ENCODE measurements around the gene MFAP2.

MFAP2 gene

DNA sequence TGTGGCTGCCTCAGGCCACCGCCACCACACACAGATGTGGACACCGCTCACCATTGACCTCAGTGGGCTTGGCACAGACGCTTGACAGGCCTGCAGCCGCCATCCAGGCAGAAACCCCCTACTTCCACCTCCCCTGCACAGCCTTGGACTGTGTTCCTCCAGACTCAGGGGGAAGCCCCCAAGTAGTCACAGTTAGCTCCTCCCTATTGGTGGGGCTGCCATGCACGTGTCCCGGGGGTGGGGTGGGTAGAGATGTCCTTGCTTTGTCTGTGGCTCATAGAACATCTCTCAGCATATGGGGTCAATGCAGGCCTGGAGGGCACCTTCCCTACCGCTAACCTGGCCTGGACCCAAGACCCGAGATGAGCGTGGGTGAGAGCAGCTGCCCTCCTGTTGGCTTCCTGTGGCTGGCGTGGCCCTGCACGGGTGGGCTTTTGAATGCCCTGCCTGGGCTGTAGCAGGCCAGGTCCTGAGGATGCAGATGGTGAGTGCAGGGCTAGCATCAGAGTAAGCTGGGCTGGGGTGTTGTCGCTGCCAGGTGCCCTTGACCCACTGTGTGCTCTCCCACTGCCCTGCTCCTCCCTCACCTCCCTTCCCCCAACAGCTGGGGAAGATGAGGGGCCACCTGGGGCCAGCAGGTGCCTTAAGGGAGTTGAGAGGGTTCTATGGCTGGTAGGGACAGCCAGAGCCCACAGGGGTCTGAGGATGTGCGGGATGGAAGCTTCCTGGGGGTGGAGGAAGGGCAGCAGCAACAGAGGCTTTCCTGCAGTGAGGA is 52.5 kb downstream of the MFAP2 start:
- Mint-ChIP-seq H3K27me3 (no peaks in the 10 kb centered on the region), H3K4me1 (peaks cover 15% of the 10 kb centered on the region), H3K4me3 (no peak overlapping the region), H3K36me3 (peaks cover 6% of the 10 kb centered on the region), H3K9me3 (no peaks in the 10 kb centered on the region), H3K27ac (no peak overlapping the region)
- peak; percentile 49 for ATAC-seq (ENCODE audit: low read depth)
- DNase-seq (ENCODE audit: low spot score in 2 of 2): no peak

DNA sequence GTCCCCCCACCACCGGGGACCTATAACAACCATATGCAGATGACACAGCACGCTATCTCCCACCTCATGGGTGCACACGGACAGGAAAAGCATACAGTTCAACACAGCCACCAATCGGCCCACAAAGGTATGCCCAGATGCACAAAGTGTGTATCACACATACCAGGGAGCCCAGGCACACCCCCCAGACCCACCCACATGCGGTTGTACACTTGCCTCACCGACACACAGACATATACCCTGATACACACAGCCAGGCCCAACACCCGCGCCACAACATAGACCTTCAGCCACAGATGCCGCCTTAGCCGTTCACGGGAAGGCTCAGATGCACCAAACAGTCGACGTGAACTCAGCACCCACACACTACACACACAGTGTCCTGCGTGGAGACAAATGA is 53.2 kb downstream of the MFAP2 start:
- Mint-ChIP-seq H3K36me3 (peaks cover 4% of the 10 kb centered on the region), H3K27me3 (no peaks in the 10 kb centered on the region), H3K4me1 (peaks cover 15% of the 10 kb centered on the region), H3K9me3 (no peaks in the 10 kb centered on the region), H3K27ac (no peak overlapping the region), H3K4me3 (no peak overlapping the region)
- DNase-seq (ENCODE audit: low spot score in 2 of 2): no peak
- ATAC-seq (ENCODE audit: low read depth): no peak

GRCh38 chr1:16926491-16927073 is 53.8 kb downstream of the MFAP2 start:
- no peak overlapping the region for H3K4me3 Mint-ChIP-seq
- no peak overlapping the region for H3K27ac Mint-ChIP-seq
- DNase-seq (ENCODE audit: low spot score in 2 of 2) (no peak), ATAC-seq (ENCODE audit: low read depth) (no peak)
- peaks cover 19% of the 10 kb centered on the region for H3K4me1 Mint-ChIP-seq
- H3K9me3 Mint-ChIP-seq: no peaks in the 10 kb centered on the region
- peaks cover 3% of the 10 kb centered on the region for H3K36me3 Mint-ChIP-seq
- H3K27me3 Mint-ChIP-seq: no peaks in the 10 kb centered on the region

- H3K4me3 Mint-ChIP-seq: no peak overlapping the region
- no peak for DNase-seq (ENCODE audit: low spot score in 2 of 2)
- peaks cover 23% of the 10 kb centered on the region for H3K4me1 Mint-ChIP-seq
- H3K27ac Mint-ChIP-seq: no peak overlapping the region
- H3K27me3 Mint-ChIP-seq: no peaks in the 10 kb centered on the region
- H3K9me3 Mint-ChIP-seq: no peaks in the 10 kb centered on the region
- H3K36me3 Mint-ChIP-seq: peaks cover 2% of the 10 kb centered on the region
- ATAC-seq (ENCODE audit: low read depth): no peak
Observed at GRCh38 chr1:16925635-16926490, 54.6 kb downstream of the MFAP2 start.

- Mint-ChIP-seq H3K4me1 (peaks cover 23% of the 10 kb centered on the region), H3K27ac (no peak overlapping the region), H3K4me3 (no peak overlapping the region), H3K36me3 (no peaks in the 10 kb centered on the region), H3K9me3 (no peaks in the 10 kb centered on the region), H3K27me3 (no peaks in the 10 kb centered on the region)
- ATAC-seq (ENCODE audit: low read depth) (no peak), DNase-seq (ENCODE audit: low spot score in 2 of 2) (no peak)
Observed at GRCh38 chr1:16924919-16925477, 55.4 kb downstream of the MFAP2 start.

Measured in memory B cell (primary cell).